Measurements from ENCODE around the gene RAB36. TPM values are rescaled to one million over a fixed set of nuclear protein-coding genes. Genes with fewer than 3 reads are reported as not detected.

RAB36 gene
- total and polyA plus RNA-seq, 7 experiments from 2014 or later: 0.10 to 1.2 (median 0.40) TPM

DNA sequence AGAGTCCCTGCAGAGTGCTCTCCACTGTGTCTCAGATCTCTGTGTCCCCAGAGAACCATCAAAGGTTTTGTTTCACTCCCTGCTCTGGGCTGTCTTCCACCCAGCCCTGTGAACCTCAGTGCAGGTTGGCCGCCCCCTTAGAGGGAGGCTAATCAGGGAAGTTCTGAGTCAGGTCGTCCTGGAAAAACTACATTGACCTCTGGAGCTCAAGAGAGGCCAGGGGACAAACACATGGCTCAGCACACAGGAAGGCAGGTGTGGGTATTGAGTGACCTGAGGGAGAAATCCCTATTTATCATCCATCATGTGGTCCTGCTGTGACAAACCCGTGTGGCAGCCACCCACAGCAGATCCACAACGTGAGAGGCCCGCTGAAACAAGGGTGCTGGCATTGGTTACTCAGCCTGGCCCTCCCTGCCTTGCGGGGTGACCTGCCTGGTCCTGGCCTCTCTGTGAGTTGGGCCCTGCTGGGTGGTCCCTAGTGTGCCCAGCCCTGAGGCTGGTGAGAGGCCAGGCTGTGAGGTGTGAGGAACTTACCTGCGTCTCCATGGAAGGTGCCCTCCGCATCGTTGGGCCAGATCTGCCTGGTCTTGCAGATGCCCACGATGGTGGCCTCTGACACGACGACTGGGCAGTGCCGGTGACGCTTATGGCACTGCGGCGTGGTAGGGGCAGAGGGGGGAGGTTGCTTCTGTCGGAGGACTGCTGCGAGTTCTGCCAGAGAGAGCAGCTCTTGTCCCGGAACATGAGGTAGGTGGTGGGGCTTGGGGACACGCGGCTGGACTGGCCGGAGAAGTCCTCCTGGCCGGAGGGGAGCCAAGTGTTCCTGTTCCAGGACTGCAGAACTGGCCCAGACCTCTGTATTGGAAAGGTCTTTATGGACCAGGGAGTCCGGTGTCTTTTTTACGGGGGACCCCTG lies 34.4 kb downstream of the RAB36 start:
- Mint-ChIP-seq H3K4me3 (peak overlapping the region; percentile 70 to 90 (median 82)), H3K27ac (peak overlapping the region in 8 of 9 donors; percentile 65 to 91 (median 81)), H3K9me3 (peaks cover 0 to 14% (median 0%) of the 10 kb centered on the region in 11 donors), H3K4me1 (peaks cover 48 to 62% (median 56%) of the 10 kb centered on the region in 7 donors), H3K27me3 (peaks cover 0 to 2% (median 0%) of the 10 kb centered on the region in 5 donors), H3K36me3 (peaks cover 0 to 31% (median 8%) of the 10 kb centered on the region in 5 donors)
- H3K27ac ChIP-seq (ENCODE audit: low read depth, low read length): peak overlapping the region; percentile 65
- ATAC-seq: no peak
- no peaks in the 10 kb centered on the region for H3K9me3 ChIP-seq (ENCODE audit: control insufficient read depth in 2 of 3, low read length in 3 of 3)
- CTCF ChIA-PET: interaction anchor here (0.7 to 6.8 kb wide), 6 partner anchors 21 to 106 kb away, joined by 3 to 69 read pairs (median 3); partner anchors contain the start of gene RAB36
- DNase-seq: peak in 3 of 9 donors; percentile 12 to 28 (median 24)
- H3K27me3 ChIP-seq (ENCODE audit: control insufficient read depth in 2 of 2, insufficient read depth in 2 of 2, low read length in 2 of 2): no peaks in the 10 kb centered on the region
- H3K4me1 ChIP-seq (ENCODE audit: control insufficient read depth in 2 of 2, insufficient read depth in 2 of 2, low read length in 2 of 2): peaks cover 30 to 48% of the 10 kb centered on the region in 2 donors
- POLR2A ChIA-PET: interaction anchor here (1.2 to 2.3 kb wide), 4 partner anchors 37 to 99 kb away, joined by 3 to 15 read pairs (median 4); no protein-coding TSS in a partner anchor
- intact Hi-C loops (cut with micrococcal nuclease): loop anchor here (1.0 to 10.0 kb wide), 7 partner anchors 37 to 345 kb away; no protein-coding TSS in a partner anchor
- H3K36me3 ChIP-seq (ENCODE audit: control insufficient read depth in 2 of 3, insufficient read depth in 3 of 3, low read length in 3 of 3): no peaks in the 10 kb centered on the region
- H3K4me3 ChIP-seq (ENCODE audit: low read length): peak overlapping the region; percentile 53

DNA sequence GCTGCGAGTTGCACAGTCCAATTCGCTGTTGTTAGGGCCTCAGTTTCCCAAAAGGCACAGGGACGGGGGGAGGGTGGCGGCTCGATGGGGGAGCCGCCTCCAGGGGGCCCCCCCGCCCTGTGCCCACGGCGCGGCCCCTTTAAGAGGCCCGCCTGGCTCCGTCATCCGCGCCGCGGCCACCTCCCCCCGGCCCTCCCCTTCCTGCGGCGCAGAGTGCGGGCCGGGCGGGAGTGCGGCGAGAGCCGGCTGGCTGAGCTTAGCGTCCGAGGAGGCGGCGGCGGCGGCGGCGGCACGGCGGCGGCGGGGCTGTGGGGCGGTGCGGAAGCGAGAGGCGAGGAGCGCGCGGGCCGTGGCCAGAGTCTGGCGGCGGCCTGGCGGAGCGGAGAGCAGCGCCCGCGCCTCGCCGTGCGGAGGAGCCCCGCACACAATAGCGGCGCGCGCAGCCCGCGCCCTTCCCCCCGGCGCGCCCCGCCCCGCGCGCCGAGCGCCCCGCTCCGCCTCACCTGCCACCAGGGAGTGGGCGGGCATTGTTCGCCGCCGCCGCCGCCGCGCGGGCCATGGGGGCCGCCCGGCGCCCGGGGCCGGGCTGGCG lies 35.1 kb downstream of the RAB36 start, which contains the start of gene BCR:
Gene BCR (plus strand): TSS at position 209 of the 592 bp plus-strand sequence. CDS start 452 bp downstream, outside the sequence.
- intact Hi-C loops (cut with micrococcal nuclease): loop anchor here (1.0 to 10.0 kb wide), 6 partner anchors 36 to 344 kb away; no protein-coding TSS in a partner anchor
- POLR2A ChIA-PET: interaction anchor here (0.9 to 2.3 kb wide), 6 partner anchors 36 to 99 kb away, joined by 3 to 15 read pairs (median 4); no protein-coding TSS in a partner anchor
- Mint-ChIP-seq H3K36me3 (peaks cover 0 to 31% (median 9%) of the 10 kb centered on the region in 5 donors), H3K4me3 (peak within 1 kb of the TSS; percentile 90 to 96 (median 94)), H3K9me3 (peaks cover 0 to 14% (median 0%) of the 10 kb centered on the region in 11 donors), H3K27me3 (peaks cover 0 to 2% (median 0%) of the 10 kb centered on the region in 5 donors), H3K27ac (peak within 1 kb of the TSS in 8 of 9 donors; percentile 75 to 95 (median 87)), H3K4me1 (peaks cover 53 to 68% (median 62%) of the 10 kb centered on the region in 7 donors)
- Histone ChIP-seq H3K36me3 (ENCODE audit: control insufficient read depth in 2 of 3, insufficient read depth in 3 of 3, low read length in 3 of 3) (no peaks in the 10 kb centered on the region), H3K9me3 (ENCODE audit: control insufficient read depth in 2 of 3, low read length in 3 of 3) (no peaks in the 10 kb centered on the region), H3K27me3 (ENCODE audit: control insufficient read depth in 2 of 2, insufficient read depth in 2 of 2, low read length in 2 of 2) (no peaks in the 10 kb centered on the region), H3K27ac (ENCODE audit: low read depth, low read length) (peak within 1 kb of the TSS; percentile 74), H3K4me3 (ENCODE audit: low read length) (peak within 1 kb of the TSS; percentile 61), H3K4me1 (ENCODE audit: control insufficient read depth in 2 of 2, insufficient read depth in 2 of 2, low read length in 2 of 2) (peaks cover 37 to 53% of the 10 kb centered on the region in 2 donors)
- peak; percentile 43 to 75 (median 62) for DNase-seq
- ATAC-seq: peak; percentile 82
- CTCF ChIA-PET: interaction anchor here (0.7 to 6.8 kb wide), 3 partner anchors 36 to 101 kb away, joined by 3 to 69 read pairs (median 3); partner anchors contain the start of gene RAB36

DNA sequence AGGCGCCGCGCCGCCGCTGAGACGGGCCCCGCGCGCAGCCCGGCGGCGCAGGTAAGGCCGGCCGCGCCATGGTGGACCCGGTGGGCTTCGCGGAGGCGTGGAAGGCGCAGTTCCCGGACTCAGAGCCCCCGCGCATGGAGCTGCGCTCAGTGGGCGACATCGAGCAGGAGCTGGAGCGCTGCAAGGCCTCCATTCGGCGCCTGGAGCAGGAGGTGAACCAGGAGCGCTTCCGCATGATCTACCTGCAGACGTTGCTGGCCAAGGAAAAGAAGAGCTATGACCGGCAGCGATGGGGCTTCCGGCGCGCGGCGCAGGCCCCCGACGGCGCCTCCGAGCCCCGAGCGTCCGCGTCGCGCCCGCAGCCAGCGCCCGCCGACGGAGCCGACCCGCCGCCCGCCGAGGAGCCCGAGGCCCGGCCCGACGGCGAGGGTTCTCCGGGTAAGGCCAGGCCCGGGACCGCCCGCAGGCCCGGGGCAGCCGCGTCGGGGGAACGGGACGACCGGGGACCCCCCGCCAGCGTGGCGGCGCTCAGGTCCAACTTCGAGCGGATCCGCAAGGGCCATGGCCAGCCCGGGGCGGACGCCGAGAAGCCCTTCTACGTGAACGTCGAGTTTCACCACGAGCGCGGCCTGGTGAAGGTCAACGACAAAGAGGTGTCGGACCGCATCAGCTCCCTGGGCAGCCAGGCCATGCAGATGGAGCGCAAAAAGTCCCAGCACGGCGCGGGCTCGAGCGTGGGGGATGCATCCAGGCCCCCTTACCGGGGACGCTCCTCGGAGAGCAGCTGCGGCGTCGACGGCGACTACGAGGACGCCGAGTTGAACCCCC lies 35.8 kb downstream of the RAB36 start:
- Histone ChIP-seq H3K27me3 (ENCODE audit: control insufficient read depth in 2 of 2, insufficient read depth in 2 of 2, low read length in 2 of 2) (no peaks in the 10 kb centered on the region), H3K4me1 (ENCODE audit: control insufficient read depth in 2 of 2, insufficient read depth in 2 of 2, low read length in 2 of 2) (peaks cover 37 to 46% of the 10 kb centered on the region in 2 donors), H3K27ac (ENCODE audit: low read depth, low read length) (peak overlapping the region; percentile 74), H3K4me3 (ENCODE audit: low read length) (peak overlapping the region; percentile 61), H3K36me3 (ENCODE audit: control insufficient read depth in 2 of 3, insufficient read depth in 3 of 3, low read length in 3 of 3) (no peaks in the 10 kb centered on the region), H3K9me3 (ENCODE audit: control insufficient read depth in 2 of 3, low read length in 3 of 3) (no peaks in the 10 kb centered on the region)
- H3K36me3 Mint-ChIP-seq: peaks cover 0 to 33% (median 13%) of the 10 kb centered on the region in 5 donors
- peaks cover 0 to 2% (median 0%) of the 10 kb centered on the region in 5 donors for H3K27me3 Mint-ChIP-seq
- peak overlapping the region; percentile 90 to 96 (median 94) for H3K4me3 Mint-ChIP-seq
- ATAC-seq: peak; percentile 2
- POLR2A ChIA-PET: interaction anchor here (0.6 to 2.9 kb wide), 7 partner anchors 27 to 101 kb away, joined by 3 to 15 read pairs (median 4); no protein-coding TSS in a partner anchor
- peaks cover 54 to 68% (median 64%) of the 10 kb centered on the region in 7 donors for H3K4me1 Mint-ChIP-seq
- intact Hi-C loops (cut with micrococcal nuclease): loop anchor here (1.0 to 10.0 kb wide), 6 partner anchors 36 to 344 kb away; no protein-coding TSS in a partner anchor
- H3K9me3 Mint-ChIP-seq: peaks cover 0 to 10% (median 0%) of the 10 kb centered on the region in 11 donors
- peak overlapping the region in 8 of 9 donors; percentile 82 to 95 (median 90) for H3K27ac Mint-ChIP-seq
- CTCF ChIA-PET: interaction anchor here (0.7 to 1.8 kb wide), 3 partner anchors 61 to 101 kb away, joined by 3 to 9 read pairs (median 5); no protein-coding TSS in a partner anchor
- peak; percentile 19 to 50 (median 46) for DNase-seq

DNA sequence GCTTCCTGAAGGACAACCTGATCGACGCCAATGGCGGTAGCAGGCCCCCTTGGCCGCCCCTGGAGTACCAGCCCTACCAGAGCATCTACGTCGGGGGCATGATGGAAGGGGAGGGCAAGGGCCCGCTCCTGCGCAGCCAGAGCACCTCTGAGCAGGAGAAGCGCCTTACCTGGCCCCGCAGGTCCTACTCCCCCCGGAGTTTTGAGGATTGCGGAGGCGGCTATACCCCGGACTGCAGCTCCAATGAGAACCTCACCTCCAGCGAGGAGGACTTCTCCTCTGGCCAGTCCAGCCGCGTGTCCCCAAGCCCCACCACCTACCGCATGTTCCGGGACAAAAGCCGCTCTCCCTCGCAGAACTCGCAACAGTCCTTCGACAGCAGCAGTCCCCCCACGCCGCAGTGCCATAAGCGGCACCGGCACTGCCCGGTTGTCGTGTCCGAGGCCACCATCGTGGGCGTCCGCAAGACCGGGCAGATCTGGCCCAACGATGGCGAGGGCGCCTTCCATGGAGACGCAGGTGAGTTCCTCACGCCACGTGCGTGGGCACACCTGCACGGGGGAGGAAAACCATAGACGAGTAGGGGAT lies 36.5 kb downstream of the RAB36 start:
- ATAC-seq (no peak), DNase-seq (peak in 6 of 9 donors; percentile 7 to 31 (median 14))
- Mint-ChIP-seq H3K4me3 (peak overlapping the region; percentile 90 to 96 (median 94)), H3K9me3 (peaks cover 0 to 4% (median 0%) of the 10 kb centered on the region in 11 donors), H3K36me3 (peaks cover 0 to 30% (median 14%) of the 10 kb centered on the region in 5 donors), H3K27ac (peak overlapping the region; percentile 82 to 95 (median 88)), H3K27me3 (peaks cover 0 to 2% (median 0%) of the 10 kb centered on the region in 5 donors), H3K4me1 (peaks cover 53 to 68% (median 64%) of the 10 kb centered on the region in 7 donors)
- Histone ChIP-seq H3K9me3 (ENCODE audit: control insufficient read depth in 2 of 3, low read length in 3 of 3) (no peaks in the 10 kb centered on the region), H3K27me3 (ENCODE audit: control insufficient read depth in 2 of 2, insufficient read depth in 2 of 2, low read length in 2 of 2) (no peaks in the 10 kb centered on the region), H3K36me3 (ENCODE audit: control insufficient read depth in 2 of 3, insufficient read depth in 3 of 3, low read length in 3 of 3) (no peaks in the 10 kb centered on the region), H3K27ac (ENCODE audit: low read depth, low read length) (peak overlapping the region; percentile 74), H3K4me3 (ENCODE audit: low read length) (peak overlapping the region; percentile 61), H3K4me1 (ENCODE audit: control insufficient read depth in 2 of 2, insufficient read depth in 2 of 2, low read length in 2 of 2) (peaks cover 37 to 39% of the 10 kb centered on the region in 2 donors)
- intact Hi-C loops (cut with micrococcal nuclease): loop anchor here (1.0 to 10.0 kb wide), 6 partner anchors 35 to 343 kb away; no protein-coding TSS in a partner anchor
- ChIA-PET CTCF (interaction anchor here (0.6 to 1.9 kb wide), 6 partner anchors 8 to 100 kb away, joined by 3 to 9 read pairs (median 4); no protein-coding TSS in a partner anchor), POLR2A (interaction anchor here (1.2 to 2.9 kb wide), 4 partner anchors 35 to 100 kb away, joined by 4 to 15 read pairs (median 7); no protein-coding TSS in a partner anchor)
